NCI-H1105 treated with DMSO at 0.1 percent for 48 hours (cell line): ENCODE results near the gene VPS13D.
"Not testable (repeated sequence)": the region's sequence is repeated elsewhere in the genome, so short reads cannot be mapped to it uniquely, and the experiment has no call there.

ENCODE experiments used
- DNase-seq: peaks from one replicate; lab custom pipeline; 2025; lab: John Stamatoyannopoulos, UW

Gene VPS13D

GRCh38 chr1:12294076-12294475, 64.2 kb downstream of the VPS13D start:
- DNase-seq: no peak

- DNase-seq: no peak
These were observed 66.2 kb downstream of the VPS13D start for GRCh38 chr1:12296016-12296415.

DNA sequence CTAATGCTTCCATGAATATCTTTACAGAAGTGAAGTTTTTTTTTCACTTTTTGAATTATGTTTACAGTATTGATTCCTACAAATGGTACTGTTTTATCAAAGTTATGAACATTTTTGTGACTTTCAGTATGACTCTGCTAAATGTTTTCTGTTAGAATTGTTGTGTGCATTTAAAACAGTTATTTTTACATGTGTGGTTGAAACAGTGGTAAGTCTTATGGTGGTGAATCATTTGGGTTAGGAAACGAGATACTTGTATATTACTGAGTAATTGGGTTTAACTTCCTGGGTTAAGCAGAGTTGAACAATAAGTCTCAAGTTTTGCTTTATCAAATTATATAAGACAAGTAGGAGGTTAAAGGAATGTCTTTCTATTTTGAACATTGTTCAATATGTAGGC, 66.8 kb downstream of the VPS13D start:
- no peak for DNase-seq

GRCh38 chr1:12300706-12301105, 70.9 kb downstream of the VPS13D start:
- DNase-seq: no peak

- no peak for DNase-seq
These were observed 71.8 kb downstream of the VPS13D start for GRCh38 chr1:12301518-12302237.

GRCh38 chr1:12302798-12303447, 73.1 kb downstream of the VPS13D start:
- DNase-seq: no peak

DNA sequence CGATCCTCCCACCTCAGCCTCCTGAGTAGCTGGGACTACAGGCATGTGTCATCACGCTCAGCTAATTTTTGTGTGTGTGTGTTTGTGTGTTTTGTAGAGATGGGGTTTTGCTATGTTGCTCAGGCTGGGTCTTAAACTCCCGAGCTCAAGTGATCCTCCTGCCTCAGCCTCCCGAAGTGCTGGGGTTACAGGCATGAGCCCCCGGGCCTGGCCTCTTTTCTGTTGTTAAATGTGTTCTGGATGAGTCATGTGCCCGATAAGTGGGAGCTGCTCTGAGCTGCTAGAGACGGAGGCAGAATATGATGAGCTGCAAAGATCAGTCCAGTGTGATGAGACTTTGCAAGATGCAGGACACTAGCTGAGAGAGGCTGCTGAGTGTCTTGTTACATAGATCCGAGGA, 75.5 kb downstream of the VPS13D start:
- DNase-seq: no peak

DNA sequence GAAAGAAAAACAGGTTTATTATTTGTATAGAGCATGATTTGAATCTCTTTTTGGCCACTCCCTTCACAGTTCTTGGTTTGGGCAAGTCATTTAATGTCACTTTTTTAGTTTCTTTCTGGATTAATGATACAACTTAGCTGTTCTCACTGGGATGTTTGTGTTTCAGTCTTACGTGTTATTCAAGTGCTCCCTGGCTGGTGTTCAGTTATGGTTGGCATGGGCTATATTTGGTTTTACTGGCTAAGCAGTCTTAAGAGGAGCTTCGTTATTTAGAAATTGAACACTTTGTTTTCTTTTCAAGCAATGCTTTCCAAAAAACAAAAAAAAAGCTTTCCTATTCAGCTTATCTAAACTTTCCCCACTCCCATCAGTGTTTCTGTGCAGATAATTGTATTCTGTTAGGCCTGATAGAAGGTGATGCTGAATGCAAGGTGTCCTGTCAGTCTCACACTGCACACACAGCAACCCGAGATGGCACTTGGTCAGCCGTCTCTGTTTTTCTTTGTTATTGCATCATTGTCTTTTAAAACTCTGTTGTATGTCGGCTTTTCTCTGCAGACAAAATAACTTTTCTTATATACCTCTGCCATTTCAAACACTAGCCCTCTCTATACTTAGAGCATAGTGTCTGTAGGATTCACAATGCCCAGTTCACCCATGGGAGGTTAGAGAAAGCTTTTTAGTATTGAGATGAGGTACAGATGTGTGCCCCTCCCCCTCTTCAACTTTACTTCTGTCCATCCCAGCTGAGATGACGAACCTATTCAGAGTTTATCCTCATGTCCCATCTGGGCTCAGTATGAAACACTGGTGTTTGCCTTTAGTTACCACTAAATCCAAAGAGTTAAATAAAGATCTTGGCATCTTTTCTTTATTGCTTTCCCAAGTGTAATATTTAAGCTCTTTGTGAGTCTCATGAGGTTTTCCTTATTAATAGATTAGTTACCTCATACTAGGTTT, 80.2 kb downstream of the VPS13D start:
- no peak for DNase-seq

GRCh38 chr1:12314333-12314903, 84.6 kb downstream of the VPS13D start:
- DNase-seq: peak; percentile 61

- no peak for DNase-seq
These were observed 85.3 kb downstream of the VPS13D start for GRCh38 chr1:12315146-12315545.

- no peak for DNase-seq
These were observed 86.5 kb downstream of the VPS13D start for GRCh38 chr1:12316331-12316730.

DNA sequence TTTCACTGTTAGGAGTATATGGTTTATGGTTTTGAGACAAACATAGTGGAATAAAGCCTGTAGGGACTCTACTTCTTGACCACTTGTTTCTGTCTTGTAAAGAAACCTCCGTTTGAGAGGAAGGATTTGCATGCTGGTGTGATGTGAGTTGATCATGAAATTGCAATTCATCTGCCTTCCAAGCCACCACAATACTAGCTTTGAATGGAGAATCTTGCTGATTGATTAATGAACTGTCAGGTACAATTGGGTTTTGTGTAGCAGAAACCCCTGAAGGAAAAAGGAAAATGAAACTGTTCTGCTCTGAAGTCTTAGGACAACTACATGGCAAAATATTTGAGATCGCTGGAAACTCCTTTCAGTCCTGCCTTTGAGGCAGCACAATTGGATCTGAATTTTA, 90.7 kb downstream of the VPS13D start:
- no peak for DNase-seq

GRCh38 chr1:12324423-12324822, 94.6 kb downstream of the VPS13D start:
- no peak for DNase-seq

- not testable (repeated sequence) for DNase-seq
These were observed 95.1 kb downstream of the VPS13D start for GRCh38 chr1:12324973-12325372.

GRCh38 chr1:12326986-12327385, 97.2 kb downstream of the VPS13D start:
- no peak for DNase-seq

DNA sequence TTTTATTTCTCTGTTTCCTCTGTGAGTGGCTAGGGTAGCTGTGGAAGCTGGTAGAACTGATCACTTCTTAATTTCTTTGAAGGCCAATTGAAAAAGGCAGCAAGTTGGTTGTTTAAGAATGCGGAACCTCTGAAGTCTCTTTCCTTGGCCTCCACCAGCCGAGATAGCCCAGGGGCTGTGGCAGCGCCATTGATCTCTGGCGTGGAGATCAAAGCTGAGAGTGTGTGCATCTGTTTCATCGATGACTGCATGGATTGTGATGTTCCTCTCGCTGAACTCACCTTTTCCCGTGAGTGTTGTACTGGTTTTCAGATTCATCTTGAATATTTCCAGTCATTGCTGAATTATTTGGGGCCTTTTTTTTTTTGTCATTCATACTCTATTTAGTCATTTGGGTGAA, 97.7 kb downstream of the VPS13D start:
- DNase-seq: no peak

GRCh38 chr1:12333036-12333785, 103.4 kb downstream of the VPS13D start:
- DNase-seq: no peak

- DNase-seq: no peak
These were observed 106.0 kb downstream of the VPS13D start for GRCh38 chr1:12335815-12336214.

DNA sequence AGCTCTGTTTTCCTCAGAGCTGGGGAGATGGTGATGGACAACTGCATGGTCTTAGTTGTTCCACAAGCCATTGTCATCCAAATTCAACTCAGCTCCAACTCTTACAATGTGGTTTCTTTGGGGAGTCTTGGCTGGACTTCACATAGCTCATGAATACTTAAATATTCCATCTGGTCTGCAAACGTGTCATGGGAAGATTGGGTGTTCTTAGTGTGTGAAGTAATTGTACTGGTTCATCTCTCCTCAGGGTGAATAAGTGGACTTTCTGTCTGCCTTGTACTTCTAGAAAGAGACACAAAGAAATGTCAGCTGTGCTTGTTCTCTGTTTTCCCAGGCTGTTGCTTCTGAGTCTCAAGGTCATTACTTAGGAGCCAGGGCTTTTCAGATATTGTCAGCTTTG, 106.6 kb downstream of the VPS13D start:
- DNase-seq: no peak

GRCh38 chr1:12338017-12338416, 108.2 kb downstream of the VPS13D start:
- no peak for DNase-seq

GRCh38 chr1:12338823-12339222, 109.0 kb downstream of the VPS13D start:
- no peak for DNase-seq

DNA sequence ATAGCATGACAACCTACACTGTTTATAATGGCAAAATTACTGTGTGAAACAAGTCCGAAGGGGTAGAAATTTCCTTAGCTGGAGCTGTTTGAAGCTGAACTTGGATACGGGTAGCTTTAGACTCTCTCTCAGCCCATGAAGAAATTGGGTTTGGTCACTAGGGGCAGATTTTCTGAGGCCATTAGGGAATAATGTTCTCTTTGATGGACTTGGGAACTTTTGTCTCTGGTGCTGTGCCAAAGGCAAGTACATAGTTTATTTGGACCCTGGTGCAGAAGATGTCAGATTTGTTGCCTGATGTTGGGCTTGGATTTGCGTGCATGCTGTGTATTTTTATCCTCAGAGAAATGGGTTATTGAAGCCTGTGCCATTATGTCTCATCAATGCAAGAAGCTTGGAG, 109.6 kb downstream of the VPS13D start:
- DNase-seq: no peak
